Ureter (tissue), 1 donor: ENCODE results near the gene NR1D1. TPM values are rescaled to one million over a fixed set of nuclear protein-coding genes. Genes with fewer than 3 reads are reported as not detected.
"Not testable (repeated sequence)": the region's sequence is repeated elsewhere in the genome, so short reads cannot be mapped to it uniquely, and the experiment has no call there.

ENCODE experiments used
- DNase-seq: peaks from one replicate; pipeline ENCODE4 v3.0.0-alpha.2; 2020; ENCODE audit warnings: low spot score
- total RNA-seq: library from RNA; stranded (reverse); gene quantifications from one replicate; pipeline ENCODE4 v1.2.4, GENCODE V29; 2023
- donor health status: DM: yes; HTN: yes; CAD: no.

The NR1D1 gene
- 26.0 TPM for total RNA-seq

GRCh38 chr17:40100419-40100668, at the start of gene NR1D1:
NR1D1 (minus strand) TSS chr17:40100589; CDS start chr17:40100094, 495 bp downstream.
- no peak for DNase-seq

- no peak for DNase-seq
Measured at GRCh38 chr17:40148527-40148926, 48.1 kb upstream of the NR1D1 start.

GRCh38 chr17:40145476-40145875, 45.1 kb upstream of the NR1D1 start:
- no peak for DNase-seq

GRCh38 chr17:40143166-40143565, 42.8 kb upstream of the NR1D1 start:
- DNase-seq = not testable (repeated sequence)

GRCh38 chr17:40139566-40140058, 39.2 kb upstream of the NR1D1 start:
- no peak for DNase-seq

- DNase-seq = no peak
Measured at GRCh38 chr17:40135817-40136216, 35.4 kb upstream of the NR1D1 start.

- no peak for DNase-seq
Measured at GRCh38 chr17:40134184-40134583, 33.8 kb upstream of the NR1D1 start.

- no peak for DNase-seq
Measured at GRCh38 chr17:40130352-40131042, 30.1 kb upstream of the NR1D1 start.

- no peak for DNase-seq
Measured at GRCh38 chr17:40129498-40129897, 29.1 kb upstream of the NR1D1 start.

GRCh38 chr17:40124279-40125141, 24.1 kb upstream of the NR1D1 start:
- no peak for DNase-seq

- no peak for DNase-seq
Measured at GRCh38 chr17:40123811-40124114, 23.4 kb upstream of the NR1D1 start.

GRCh38 chr17:40122999-40123810, 22.8 kb upstream of the NR1D1 start:
- DNase-seq = peak; percentile 62

GRCh38 chr17:40122136-40122998, 22.0 kb upstream of the NR1D1 start:
- no peak for DNase-seq

- DNase-seq = peak; percentile 92
Measured at GRCh38 chr17:40121181-40122135, 21.1 kb upstream of the NR1D1 start, which contains the start of gene MSL1. MSL1 (plus strand) TSS chr17:40121971; CDS start chr17:40122613, 642 bp downstream.

GRCh38 chr17:40115101-40115436, 14.7 kb upstream of the NR1D1 start:
- no peak for DNase-seq

- DNase-seq = no peak
Measured at GRCh38 chr17:40113907-40114245, 13.5 kb upstream of the NR1D1 start.

GRCh38 chr17:40113110-40113906, 12.9 kb upstream of the NR1D1 start:
- DNase-seq = peak; percentile 96

- no peak for DNase-seq
Measured at GRCh38 chr17:40112718-40113109, 12.3 kb upstream of the NR1D1 start.

GRCh38 chr17:40112191-40112711, 11.9 kb upstream of the NR1D1 start:
- no peak for DNase-seq
